Measurements from ENCODE around the gene NLK.
"Not testable (repeated sequence)": the region's sequence is repeated elsewhere in the genome, so short reads cannot be mapped to it uniquely, and the experiment has no call there.

NLK gene

DNA sequence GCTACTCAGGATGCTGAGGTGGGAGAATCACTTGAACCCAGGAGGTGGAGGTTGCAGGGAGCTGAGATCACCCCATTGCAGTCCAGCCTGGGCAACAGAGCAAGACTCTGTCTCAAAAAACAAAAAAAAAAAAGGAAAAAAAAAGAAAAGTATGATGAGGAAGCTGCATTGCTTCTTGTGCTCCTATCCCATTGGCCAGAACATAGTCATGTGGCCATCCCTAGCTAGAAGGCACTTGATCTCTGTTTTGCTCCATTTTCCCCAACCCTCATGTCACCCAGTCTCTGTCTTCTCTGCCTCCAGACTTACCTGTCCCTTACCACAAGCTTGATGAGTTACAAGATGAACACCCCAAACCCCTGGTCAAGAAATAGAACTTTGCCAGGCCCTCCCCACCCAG is 163.8 kb downstream of the NLK start:
- DNase-seq, result no peak

DNA sequence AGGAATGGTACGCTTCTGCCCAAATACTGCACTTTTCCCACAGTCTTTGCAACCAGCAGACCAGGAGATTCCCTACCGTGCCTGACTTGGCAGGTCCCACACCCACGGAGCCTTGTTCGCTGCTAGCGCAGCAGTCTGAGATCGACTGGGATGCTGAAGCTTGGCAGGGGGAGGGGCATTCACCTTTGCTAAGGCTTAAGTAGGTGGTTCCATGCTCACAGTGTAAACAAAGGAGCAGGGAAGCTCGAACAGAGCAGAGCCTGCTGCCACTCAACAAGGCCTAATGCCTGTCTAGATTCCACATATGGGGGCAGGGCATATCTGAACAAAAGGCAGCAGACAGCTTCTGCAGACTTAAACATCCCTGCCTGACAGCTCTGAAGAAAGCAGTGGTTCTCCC is 169.3 kb downstream of the NLK start:
- no peak for DNase-seq

DNA sequence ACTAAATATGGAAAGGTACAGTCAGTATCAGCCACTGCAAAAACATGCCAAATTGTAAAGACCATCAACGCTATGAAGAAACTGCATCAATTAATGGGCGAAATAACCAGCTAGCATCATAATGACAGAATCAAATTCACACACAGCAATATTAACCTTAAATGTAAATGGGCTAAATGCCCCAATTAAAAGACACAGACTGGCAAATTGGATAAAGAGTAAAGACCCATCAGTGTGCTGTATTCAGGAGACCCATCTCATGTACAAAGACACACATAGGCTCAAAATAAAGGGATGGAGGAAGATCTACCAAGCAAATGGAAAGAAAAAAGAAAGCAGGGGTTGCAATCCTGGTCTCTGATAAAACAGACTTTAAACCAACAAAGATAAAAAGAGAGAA is 171.1 kb downstream of the NLK start:
- not testable (repeated sequence) for DNase-seq

DNA sequence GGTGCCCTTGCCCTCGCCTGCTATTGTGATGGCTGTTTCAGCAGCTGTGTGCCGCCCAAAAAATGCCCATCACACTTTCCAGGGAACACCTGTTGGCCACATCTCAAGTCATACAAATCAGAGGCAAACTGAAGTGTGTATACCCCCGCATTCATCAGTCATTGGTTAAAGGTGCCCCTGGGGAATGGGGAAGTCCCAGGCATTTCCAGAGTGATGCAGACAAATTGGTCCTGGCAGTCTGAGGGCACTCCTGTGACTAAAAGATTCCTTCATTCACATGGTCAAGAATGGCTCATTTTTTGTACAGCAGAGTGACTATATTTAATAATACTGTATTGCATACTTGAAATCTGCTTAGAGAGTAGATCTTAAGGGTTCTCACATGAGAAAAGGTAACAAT is 173.6 kb downstream of the NLK start:
- no peak for DNase-seq

DNA sequence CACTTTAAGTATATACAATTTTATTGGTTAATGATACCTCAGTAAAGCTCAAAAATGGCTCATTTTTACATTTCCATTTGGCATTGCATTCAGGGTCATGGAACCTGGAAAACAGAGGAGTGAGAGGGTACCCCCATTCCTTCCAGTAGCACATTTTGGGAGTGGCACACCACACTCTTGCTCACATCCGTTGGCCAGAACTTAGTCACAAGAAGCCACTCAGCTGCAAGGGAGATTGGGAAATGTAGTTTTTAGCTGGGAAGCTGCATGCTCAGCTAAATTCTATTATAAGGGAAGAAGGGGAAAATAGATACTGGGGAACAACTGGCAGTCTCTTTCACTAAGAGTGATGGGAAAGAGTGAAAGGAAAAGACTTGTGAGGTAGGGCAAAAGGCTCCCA is 174.1 kb downstream of the NLK start:
- DNase-seq, result no peak

DNA sequence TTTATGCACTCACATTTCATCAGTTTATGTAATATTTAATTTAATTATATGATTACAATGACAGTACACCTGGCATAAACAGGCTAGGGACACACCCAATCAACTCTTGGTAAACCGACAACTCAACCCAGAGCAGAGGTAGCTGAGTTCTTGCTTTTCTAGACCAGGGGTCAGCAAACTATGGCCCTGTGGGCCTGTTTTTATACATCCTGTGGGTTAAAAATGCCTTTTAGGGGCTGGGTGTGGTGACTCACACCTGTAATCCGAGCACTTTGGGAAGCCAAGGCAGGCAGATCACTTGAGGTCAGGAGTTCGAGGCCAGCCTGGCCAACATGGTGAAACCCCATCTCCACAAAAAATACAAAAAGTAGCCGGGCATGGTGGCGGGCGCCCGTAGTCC is 177.3 kb downstream of the NLK start:
- no peak for DNase-seq

DNA sequence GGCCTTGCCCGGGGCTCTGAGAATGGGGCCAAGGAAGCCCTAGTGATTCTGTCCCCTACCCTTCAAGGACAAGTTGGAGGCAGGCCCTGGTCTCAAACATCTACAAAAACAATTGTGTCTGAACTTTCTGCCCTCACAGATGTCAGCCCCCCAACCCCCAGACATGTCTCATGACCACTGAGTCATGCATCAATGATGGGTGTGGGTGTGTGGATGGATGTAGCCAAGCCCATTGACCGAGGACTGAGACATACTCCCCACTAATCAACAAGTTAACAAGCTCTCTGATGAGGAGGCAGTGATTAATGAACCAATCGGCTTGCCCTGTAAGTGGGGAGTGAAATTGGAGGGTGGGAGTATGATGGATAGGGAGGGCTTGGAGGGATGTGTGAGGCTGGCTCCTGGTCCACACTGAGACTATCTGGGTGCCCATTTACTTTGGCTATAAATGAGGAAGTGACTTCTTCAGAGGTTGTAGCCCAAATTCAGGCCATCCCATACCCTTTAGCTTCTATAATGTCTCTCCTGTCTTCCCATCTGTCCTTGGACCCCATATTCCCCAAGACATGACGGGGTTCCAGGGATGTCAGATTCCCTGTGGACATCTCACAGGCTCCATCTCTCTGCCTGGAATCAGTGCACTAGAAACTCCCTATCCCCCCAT is 179.4 kb downstream of the NLK start:
- no peak for DNase-seq

DNA sequence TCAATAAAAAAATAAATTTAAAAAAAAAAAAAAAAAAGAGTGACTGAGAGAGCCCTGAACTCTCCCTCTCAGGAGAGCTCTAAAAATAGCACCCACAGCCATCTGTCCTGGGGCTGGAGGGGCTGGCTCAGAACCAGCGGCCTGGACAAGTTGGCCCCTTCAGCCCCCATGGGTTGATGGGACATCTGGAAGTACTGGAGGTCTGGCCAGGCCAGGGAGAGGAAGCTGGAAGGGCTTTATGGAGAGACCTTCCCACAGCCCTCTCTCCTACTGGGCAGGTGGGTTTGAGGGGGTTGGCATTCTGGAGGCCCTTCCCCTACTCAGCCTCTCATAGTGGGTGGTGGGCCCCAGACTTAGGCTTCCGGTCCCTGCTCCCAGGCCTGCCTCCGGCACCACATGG is 182.8 kb downstream of the NLK start:
- DNase-seq, result no peak

DNA sequence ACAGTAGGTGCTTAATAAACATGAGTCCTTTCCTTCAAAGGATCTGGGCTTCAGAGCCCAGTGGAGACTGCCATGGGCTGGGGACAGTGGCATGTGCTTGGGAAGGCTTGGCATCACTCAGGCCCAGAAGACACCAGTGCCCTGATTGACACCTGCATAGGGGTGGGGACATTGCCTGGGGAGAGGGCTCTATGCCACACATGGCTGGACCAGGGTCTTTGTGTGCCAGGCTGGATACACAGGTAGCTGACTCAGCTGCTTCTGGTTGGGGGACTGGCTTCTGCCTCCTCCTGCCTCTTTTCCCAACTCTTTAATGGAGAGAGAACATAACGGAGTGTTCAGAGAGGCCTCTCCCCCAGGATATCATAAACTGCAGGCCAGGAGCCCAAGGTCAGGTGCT is 183.4 kb downstream of the NLK start:
- DNase-seq, result no peak

DNA sequence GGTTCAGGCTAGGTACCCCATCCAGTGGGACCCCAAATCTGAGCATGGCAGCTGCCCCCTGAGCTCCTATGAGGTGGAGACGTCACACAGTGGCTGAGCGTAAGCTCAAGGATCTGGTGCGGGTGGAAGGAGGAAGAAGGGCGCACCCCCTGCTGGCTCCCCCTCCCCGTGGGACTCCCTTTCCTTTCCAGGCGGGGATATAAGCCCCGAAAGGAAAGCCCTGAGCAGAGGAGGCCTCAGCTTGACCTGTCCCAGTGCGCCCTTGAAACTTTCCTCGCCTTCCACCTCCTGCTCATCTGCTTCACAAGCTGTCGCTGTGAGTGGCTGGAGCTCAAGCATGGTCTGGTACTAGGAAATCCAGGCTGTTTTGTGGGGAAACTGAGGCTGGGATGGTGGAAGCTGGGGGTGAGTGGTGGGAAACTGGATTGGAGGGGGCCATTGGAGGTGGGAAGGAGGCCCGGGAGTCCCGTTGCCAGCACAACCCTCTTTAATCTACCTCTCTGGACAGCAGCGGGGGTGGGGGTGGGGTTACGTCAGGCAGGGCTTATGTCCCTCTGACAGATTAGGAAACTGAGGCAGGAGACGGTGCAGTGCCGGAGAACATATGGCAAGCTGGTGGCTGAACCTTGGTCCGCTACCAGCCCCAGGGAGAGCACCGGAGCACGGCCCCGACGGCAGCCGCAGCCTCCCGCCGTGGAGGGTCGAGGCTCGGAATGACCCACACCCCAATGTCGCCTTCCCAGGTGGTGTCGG is 184.3 kb downstream of the NLK start:
- no peak for DNase-seq

DNA sequence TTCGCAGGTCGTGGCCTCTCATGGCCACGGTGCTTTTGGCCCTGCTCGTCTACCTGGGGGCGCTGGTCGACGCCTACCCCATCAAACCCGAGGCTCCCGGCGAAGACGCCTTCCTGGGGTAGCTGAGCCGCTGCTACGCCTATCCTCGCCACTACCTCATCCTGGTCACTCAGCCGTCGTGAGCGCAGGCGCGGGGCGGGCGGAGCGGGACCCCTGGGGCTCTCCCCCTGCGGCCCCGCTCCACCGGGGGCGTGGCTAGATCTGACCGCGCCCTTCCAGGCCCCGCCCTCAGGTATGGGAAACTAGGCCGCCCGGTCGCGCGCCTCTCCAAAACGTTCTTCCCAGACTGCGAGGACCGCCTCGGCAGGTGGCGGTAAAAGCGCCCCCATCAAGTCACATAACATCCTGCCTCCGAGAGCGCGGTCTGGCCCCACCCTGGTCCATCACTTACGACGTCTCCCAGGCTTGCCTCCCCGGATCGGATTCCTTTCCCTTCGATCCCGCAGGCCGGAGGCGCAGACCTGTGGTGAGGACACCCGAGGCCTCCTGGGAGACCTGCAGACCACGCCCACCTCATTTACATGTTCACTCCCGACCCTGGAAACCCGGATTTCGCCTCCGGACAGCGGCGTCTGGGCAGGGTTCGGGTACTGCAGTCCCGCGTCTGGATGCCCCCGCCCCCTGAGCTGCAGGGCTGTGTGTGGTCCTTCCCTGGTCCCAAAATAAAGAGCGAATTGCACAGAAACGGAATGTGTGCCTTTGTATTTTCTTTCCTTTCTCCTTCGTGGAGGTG is 185.0 kb downstream of the NLK start:
- DNase-seq, result peak; percentile 80

DNA sequence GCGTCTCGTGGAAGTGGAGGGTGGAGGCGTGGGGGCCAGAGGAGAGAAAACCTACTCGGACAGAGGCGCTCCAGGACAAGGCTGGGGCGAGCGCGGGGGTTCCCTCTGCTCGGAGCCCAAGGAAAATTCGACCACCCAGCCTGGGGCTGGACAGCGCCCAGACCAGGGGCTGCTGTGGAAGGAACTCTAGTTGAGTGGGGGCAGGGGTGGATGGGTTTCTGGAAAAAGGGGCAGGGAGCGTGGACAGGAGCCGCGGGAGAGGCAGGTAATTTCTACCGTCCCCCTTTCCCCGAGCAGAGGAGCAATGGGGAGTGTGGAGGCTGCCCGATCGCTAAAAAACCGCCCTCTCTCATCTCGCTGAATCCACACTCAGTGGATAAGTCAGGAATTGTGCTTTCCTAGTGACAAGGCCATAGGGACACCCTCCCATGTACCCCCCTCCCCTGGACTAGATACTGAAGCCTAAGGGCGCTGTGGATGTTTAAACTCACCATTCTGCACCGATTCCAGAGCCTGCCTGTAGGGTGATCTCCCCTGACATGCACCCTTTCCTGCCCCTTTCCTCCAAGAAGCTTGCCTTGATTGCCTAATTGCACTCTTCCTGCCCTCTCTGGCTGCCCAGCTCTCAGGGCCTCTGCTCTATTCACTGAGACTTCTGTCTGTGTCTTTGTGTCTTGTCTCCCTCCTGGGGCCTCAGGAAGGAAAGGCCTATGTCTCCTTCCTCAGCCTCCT is 185.8 kb downstream of the NLK start:
- DNase-seq, result no peak

DNA sequence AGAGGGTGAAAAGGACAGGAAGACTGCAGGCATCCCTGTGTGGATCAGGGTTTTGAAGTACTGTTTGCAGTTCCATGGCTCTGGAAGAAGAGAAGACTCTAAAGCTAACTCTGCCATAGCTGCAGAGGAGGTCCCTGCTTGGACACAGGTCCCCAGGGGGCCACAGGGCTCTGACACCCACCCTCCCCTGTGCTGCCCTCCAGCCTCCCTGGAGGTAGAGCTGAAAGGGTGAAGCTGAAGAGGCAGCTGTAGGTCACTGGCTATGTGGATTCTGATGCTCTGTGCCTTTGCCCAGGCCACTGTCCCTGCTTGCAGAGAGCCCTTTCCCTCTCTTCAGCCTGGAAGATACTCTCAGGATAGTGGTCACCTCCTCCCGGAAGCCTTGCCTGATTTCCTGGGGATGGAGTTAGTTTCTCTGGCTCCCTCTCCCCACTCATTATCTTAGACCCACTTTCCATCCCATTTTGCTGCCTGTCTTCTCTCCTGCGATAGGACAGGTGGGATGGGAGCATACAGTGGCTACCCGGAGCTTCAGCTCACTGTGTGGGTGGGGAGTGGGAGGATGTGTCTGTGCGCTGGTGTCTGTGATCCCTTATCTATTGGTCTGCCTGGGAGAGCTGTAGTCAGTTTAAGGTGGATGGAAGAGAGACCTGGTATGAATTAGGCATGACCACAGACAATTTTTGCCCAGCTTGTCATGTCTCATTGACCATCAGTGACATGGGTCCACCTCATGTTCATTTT is 186.7 kb downstream of the NLK start:
- no peak for DNase-seq

DNA sequence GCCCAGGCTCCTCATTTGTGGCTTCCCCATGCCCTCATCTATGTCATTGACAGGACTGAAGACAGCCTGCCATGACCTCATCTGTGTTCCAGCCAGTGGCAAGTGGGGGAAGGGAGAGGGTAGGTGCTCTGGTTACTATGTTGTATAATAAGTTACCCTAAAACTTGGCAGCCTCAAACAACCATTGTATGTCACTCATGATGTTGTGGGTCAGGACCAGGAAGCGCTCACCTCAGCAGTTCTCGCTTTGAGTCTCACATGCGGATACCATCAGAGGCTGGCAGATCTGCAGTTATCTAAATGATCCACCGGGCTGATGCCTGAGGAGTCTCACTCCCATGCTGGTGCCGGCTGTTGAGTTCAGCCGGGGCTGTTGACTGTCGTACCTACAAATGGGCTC is 187.5 kb downstream of the NLK start:
- no peak for DNase-seq

DNA sequence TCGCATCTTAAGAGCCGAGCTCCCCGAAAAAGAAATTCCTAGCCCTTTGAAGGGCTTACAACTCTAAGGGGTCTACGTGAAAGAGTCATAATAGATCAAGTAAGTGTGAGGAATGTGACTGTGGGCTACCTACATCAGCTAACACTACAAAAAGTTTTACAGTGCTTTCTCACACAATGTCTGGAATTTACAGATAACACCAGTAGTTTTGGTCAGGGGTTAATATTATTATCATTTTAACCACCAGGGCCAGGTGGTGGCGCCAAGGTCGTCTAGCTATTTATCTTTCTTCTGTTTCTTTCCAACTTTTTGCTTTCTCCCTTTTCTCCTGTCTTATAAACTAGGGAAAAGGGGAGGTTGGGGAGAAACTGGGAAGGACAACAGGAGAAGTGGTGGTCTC is 188.1 kb downstream of the NLK start:
- not testable (repeated sequence) for DNase-seq

DNA sequence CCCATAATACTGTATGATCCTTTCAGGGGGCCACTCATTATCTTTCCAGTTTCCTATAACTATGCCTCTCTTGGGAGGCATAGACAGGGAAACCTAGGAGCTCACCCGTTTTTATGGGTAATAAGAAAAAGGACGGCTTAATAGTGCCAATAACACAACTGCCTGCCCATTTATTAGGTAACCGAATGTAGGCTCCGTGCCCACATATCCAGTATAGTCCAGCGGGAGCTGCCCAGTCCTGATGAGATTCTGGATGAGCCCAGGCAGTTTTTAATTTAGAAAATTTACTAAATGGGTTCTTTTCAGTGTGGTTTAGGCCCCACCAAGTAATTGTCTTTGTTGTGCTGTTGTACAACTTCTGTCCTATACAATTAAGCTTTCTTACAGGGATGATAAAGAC is 189.1 kb downstream of the NLK start:
- DNase-seq, result not testable (repeated sequence)

DNA sequence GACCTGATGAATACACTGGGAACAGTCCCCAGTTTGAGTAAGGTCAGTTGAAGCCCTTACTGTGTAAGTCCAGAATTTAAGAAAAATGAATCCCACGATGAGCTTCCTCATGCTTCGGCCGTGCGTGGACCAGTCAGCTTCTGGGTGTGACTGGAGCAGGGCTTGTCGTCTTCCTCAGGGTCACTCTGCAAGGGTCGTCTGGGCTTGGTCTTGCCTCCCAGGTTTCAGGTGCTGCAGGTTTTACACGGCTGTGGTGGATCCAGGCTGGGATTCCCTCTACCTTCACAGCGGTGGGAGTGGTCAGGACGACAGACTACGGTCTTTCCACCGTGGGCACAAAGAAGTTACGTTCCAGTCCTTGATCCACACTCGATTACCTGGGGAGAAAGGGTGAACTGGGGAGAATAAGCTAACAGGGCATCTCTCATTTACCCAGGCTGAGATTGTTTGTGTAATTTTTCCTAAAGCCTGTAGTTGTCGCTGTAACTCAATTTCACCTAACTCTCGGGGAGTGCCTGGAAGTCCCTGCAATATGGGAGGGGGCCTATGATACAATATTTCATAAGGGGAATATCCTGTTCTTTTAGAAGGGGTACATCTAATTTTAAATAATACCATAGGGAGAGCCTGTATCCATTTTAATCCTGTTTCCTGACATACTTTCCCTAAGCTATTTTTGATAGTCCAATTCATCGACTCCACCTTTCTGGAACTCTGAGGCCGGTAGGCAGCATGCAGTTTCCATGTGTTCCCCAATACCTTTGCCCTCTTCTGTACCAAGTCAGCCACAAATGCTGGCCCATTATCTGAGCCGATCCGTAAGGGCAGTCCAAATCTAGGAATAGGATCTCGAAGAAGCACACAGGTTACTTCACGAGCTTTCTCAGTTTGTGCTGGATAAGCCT is 190.7 kb downstream of the NLK start:
- DNase-seq, result not testable (repeated sequence)

DNA sequence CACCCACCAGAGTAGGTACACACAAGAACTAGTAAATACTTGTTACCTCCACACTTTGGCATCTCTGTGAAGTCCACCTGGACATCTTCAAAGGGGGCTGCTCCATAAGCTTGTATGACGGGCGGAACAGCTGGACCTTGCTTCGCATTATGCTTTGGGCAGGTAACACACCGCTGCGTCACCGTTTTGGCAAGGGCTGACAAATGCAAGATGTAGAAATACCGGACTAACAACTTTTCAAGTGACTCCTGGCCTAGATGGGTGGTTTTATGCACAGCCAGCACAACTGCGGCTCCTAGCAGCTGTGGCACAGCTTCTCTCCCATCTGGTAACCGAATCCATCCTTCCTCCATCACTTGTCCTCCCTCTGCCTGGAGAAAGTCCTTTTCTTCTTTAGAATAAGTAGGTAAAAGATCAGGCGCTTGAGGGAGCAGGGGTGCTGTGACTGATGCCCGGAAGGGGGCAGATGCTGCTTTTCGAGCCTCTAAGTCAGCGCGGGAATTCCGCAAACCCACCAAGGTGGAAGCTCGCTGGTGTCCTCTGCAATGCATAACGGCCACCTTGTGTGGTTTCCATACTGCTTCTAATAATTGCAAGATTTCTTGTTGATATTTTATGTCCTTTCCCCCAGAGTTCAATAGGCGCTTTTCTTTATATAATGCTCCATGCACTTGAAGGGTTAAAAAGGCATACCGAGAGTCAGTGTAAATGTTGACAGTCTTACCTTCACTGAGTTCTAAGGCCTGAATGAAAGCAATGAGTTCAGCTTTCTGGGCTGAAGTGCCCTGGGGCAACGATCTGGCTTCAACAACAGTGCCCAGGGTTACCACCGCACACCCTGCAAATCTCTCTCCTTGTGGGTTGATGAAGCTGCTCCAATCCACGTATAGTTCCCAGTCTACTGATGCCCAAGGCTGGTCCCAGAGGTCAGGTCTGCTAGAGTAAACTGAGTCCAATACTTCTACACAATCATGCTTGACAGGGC is 191.7 kb downstream of the NLK start:
- DNase-seq, result not testable (repeated sequence)

DNA sequence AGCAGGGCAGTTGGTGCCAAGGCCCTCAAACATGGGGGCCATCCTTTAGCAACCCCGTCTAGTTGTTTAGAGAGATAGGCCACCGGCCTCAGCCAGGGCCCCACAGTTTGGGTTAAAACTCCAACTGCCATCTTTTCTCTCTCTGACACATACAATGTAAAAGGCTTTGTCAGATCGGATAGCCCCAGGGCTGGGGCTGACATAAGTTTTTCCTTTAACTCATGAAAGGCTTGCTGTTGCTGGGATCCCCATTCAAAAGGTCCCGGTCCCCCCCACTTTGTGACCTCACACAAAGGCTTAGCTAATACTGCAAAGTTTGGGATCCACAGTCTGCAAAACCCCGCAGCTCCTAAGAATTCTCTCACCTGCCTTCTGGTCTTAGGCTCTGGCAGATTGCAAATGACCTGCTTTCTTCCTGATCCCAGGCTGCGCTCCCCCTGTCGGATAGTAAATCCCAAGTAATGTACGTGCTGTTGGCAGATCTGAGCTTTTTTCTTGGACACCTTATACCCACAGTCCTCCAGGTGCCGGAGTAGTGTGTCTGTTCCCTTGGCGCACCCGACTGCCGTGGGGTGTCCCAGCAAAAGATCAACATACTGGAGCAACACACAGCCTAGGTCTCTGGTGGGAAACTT is 192.7 kb downstream of the NLK start:
- DNase-seq, result not testable (repeated sequence)

Measured in NCI-H1436 treated with DMSO at 0.1 percent for 48 hours (cell line).